HG02623 (cell line): ENCODE measurements around the gene CLVS2.

ENCODE experiments used
- ATAC-seq: cut with Tn5 transposase; IDR thresholded peaks from one replicate; pipeline ENCODE4 v1.9.1; 2021; ENCODE audit warnings: moderate library complexity; ENCODE audit not compliant: unreplicated experiment

CLVS2 gene

GRCh38 chr6:123118811-123119210, 122.8 kb downstream of the CLVS2 start:
- no peak for ATAC-seq
